HG03460 (cell line): ENCODE results near the gene PHC2.

Experiments
- ATAC-seq: cut with Tn5 transposase; IDR thresholded peaks from one replicate; pipeline ENCODE4 v1.9.1; 2021; ENCODE audit not compliant: unreplicated experiment

PHC2 gene

GRCh38 chr1:33332357-33332789 lies 98.5 kb downstream of the PHC2 start:
- ATAC-seq: no peak

- ATAC-seq: no peak
Observed at GRCh38 chr1:33331444-33332356, 99.2 kb downstream of the PHC2 start.

GRCh38 chr1:33330906-33331305 lies 100.0 kb downstream of the PHC2 start:
- no peak for ATAC-seq

- no peak for ATAC-seq
Observed at GRCh38 chr1:33330361-33330890, 100.5 kb downstream of the PHC2 start.

- ATAC-seq: no peak
Observed at GRCh38 chr1:33329600-33330305, 101.1 kb downstream of the PHC2 start.

GRCh38 chr1:33328817-33329216 lies 102.1 kb downstream of the PHC2 start:
- ATAC-seq: no peak

- no peak for ATAC-seq
Observed at GRCh38 chr1:33327587-33328325, 103.1 kb downstream of the PHC2 start.

GRCh38 chr1:33326785-33327184 lies 104.1 kb downstream of the PHC2 start:
- no peak for ATAC-seq

GRCh38 chr1:33324677-33325575 lies 106.0 kb downstream of the PHC2 start:
- no peak for ATAC-seq

GRCh38 chr1:33323663-33324477 lies 107.0 kb downstream of the PHC2 start:
- ATAC-seq: no peak

- no peak for ATAC-seq
Observed at GRCh38 chr1:33322870-33323585, 107.9 kb downstream of the PHC2 start.

GRCh38 chr1:33322109-33322508 lies 108.8 kb downstream of the PHC2 start:
- no peak for ATAC-seq

GRCh38 chr1:33321178-33321577 lies 109.7 kb downstream of the PHC2 start:
- ATAC-seq: no peak

- ATAC-seq: no peak
Observed at GRCh38 chr1:33320619-33321165, 110.2 kb downstream of the PHC2 start, which contains the start of gene A3GALT2. Gene A3GALT2, minus strand, starts transcription at chr1:33321098. Its CDS starts 0 bp downstream, at chr1:33321098.

GRCh38 chr1:33319949-33320618 lies 110.8 kb downstream of the PHC2 start:
- ATAC-seq: no peak

- ATAC-seq: no peak
Observed at GRCh38 chr1:33319186-33319948, 111.5 kb downstream of the PHC2 start.

- ATAC-seq: no peak
Observed at GRCh38 chr1:33317946-33318345, 112.9 kb downstream of the PHC2 start.
